Measurements from ENCODE around the gene ROPN1L.

DNA sequence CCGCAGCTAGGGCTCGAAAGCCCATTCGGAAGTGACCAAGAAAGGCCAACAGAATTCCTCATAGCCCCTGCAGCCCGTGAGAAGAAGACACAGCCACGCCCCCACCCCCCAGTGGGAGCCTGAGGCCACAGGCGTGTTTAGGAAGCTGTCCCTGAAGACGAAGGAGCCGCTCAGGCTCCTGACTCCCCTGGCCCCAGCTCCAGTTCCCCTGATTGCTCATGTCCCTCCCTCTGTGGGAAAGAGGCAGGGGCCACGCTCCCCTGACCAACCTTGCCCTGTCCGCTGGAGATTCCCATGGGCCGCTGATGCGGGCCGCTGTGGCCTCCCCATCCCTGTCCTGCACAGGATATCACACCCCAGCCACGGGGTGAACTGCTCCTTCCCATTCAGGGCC lies 13.6 kb downstream of the ROPN1L start:
- TF ChIP-seq, protein P1, sequence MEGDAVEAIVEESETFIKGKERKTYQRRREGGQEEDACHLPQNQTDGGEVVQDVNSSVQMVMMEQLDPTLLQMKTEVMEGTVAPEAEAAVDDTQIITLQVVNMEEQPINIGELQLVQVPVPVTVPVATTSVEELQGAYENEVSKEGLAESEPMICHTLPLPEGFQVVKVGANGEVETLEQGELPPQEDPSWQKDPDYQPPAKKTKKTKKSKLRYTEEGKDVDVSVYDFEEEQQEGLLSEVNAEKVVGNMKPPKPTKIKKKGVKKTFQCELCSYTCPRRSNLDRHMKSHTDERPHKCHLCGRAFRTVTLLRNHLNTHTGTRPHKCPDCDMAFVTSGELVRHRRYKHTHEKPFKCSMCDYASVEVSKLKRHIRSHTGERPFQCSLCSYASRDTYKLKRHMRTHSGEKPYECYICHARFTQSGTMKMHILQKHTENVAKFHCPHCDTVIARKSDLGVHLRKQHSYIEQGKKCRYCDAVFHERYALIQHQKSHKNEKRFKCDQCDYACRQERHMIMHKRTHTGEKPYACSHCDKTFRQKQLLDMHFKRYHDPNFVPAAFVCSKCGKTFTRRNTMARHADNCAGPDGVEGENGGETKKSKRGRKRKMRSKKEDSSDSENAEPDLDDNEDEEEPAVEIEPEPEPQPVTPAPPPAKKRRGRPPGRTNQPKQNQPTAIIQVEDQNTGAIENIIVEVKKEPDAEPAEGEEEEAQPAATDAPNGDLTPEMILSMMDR (IDR thresholded peaks at IDR 0.05): no peak
- TF ChIP-seq ZFX (IDR thresholded peaks at IDR 0.05; ENCODE audit: borderline replicate concordance): no peak

All from 22Rv1 (cell line).